KMS-11 (cell line): ENCODE data around the gene FDX2.

ENCODE experiments used
- H2AFZ ChIP-seq: fragments of 200-600 bp; sonication (generic); 2 replicates; pipeline ENCODE4 v1.6.1; 2016; ENCODE audit warnings: antibody characterized with exemption, mixed run types, low read depth
- H3K27ac ChIP-seq: fragments of 200-600 bp; sonication (generic); 2 replicates; pipeline ENCODE4 v1.6.1; 2016; ENCODE audit warnings: mild to moderate bottlenecking, mixed run types
- H3K27me3 ChIP-seq: fragments of 200-600 bp; sonication (generic); 2 replicates; pipeline ENCODE4 v1.6.1; 2017; ENCODE audit warnings: mild to moderate bottlenecking, low read depth, mixed run types, moderate library complexity; ENCODE audit not compliant: insufficient read depth
- H3K36me3 ChIP-seq: fragments of 200-600 bp; sonication (generic); 2 replicates; pipeline ENCODE4 v1.6.1; 2017; ENCODE audit warnings: mild to moderate bottlenecking, mixed run types; ENCODE audit not compliant: insufficient read depth
- H3K4me1 ChIP-seq: fragments of 200-600 bp; sonication (generic); 2 replicates; pipeline ENCODE4 v1.6.1; 2016; ENCODE audit warnings: mild to moderate bottlenecking, low read depth, mixed run types; ENCODE audit not compliant: poor library complexity, severe bottlenecking
- H3K4me2 ChIP-seq: fragments of 200-600 bp; sonication (generic); 2 replicates; pipeline ENCODE4 v1.7.0; 2016; ENCODE audit warnings: mild to moderate bottlenecking, mixed run types
- H3K4me3 ChIP-seq: fragments of 200-600 bp; sonication (generic); IDR thresholded peaks from 2 replicates; pipeline ENCODE4 v1.6.1; 2017; ENCODE audit warnings: low read depth, low read length, mixed read lengths; ENCODE audit not compliant: insufficient read depth
- H3K79me2 ChIP-seq: fragments of 200-600 bp; sonication (generic); 2 replicates; pipeline ENCODE4 v1.6.1; 2016; ENCODE audit warnings: low read depth, mixed run types; ENCODE audit not compliant: insufficient read depth
- H3K9ac ChIP-seq: fragments of 200-600 bp; sonication (generic); 2 replicates; pipeline ENCODE4 v1.6.1; 2016; ENCODE audit warnings: mild to moderate bottlenecking, mixed run types
- H4K20me1 ChIP-seq: fragments of 200-600 bp; sonication (generic); 2 replicates; pipeline ENCODE4 v1.6.1; 2016; ENCODE audit warnings: mild to moderate bottlenecking, mixed run types; ENCODE audit not compliant: insufficient read depth
- CTCF ChIP-seq: fragments of 200-600 bp; sonication (generic); conservative IDR thresholded peaks from 2 replicates; pipeline ENCODE4 v1.6.1; 2017; ENCODE audit warnings: low read depth, mild to moderate bottlenecking, antibody characterized with exemption, low read length, moderate library complexity, mixed read lengths

The FDX2 gene

GRCh38 chr19:10290357-10290875 lies 25.4 kb downstream of the FDX2 start:
- H3K9ac ChIP-seq, result no peak overlapping the region
- H3K4me2 ChIP-seq, result peak overlapping the region; percentile 88

GRCh38 chr19:10289836-10290356 lies 25.9 kb downstream of the FDX2 start, which contains the start of gene ICAM5:
TSS of gene ICAM5 (plus strand) at chr19:10289952. CDS start at chr19:10290044, 92 bp downstream.
- H3K4me1 ChIP-seq, result peaks cover 25% of the 10 kb centered on the region
- no peak within 1 kb of the TSS for H3K4me3 ChIP-seq
- peak within 1 kb of the TSS; percentile 88 for H3K4me2 ChIP-seq
- peaks cover 26% of the 10 kb centered on the region for H3K27me3 ChIP-seq
- H3K36me3 ChIP-seq, result no peaks in the 10 kb centered on the region
- H3K79me2 ChIP-seq, result no peaks in the 10 kb centered on the region
- peak within 1 kb of the TSS; percentile 46; the same call in 1 of the 2 replicates for H3K9ac ChIP-seq
- peak within 1 kb of the TSS; percentile 42; the same call in 1 of the 2 replicates for H3K27ac ChIP-seq
- H2AFZ ChIP-seq, result peak within 1 kb of the TSS; percentile 99
- TF ChIP-seq CTCF, result no peak
- H4K20me1 ChIP-seq, result no peaks in the 10 kb centered on the region

More at GRCh38 chr19:10290357-10290875, 25.4 kb downstream of the FDX2 start:
- H3K79me2 ChIP-seq, result no peaks in the 10 kb centered on the region
- no peaks in the 10 kb centered on the region for H3K36me3 ChIP-seq
- peaks cover 26% of the 10 kb centered on the region for H3K27me3 ChIP-seq
- H4K20me1 ChIP-seq, result no peaks in the 10 kb centered on the region
- peaks cover 27% of the 10 kb centered on the region for H3K4me1 ChIP-seq
- H3K4me3 ChIP-seq, result no peak overlapping the region
- peak overlapping the region; percentile 99; the same call in 1 of the 2 replicates for H2AFZ ChIP-seq
- no peak for TF ChIP-seq CTCF
- H3K27ac ChIP-seq, result no peak overlapping the region

- Histone ChIP-seq H3K79me2 (no peaks in the 10 kb centered on the region), H3K4me2 (peak overlapping the region; percentile 88), H3K4me3 (no peak overlapping the region), H3K27me3 (peaks cover 26% of the 10 kb centered on the region), H3K9ac (peak overlapping the region; percentile 46; the same call in 1 of the 2 replicates), H3K36me3 (no peaks in the 10 kb centered on the region), H2AFZ (peak overlapping the region; percentile 99), H3K27ac (peak overlapping the region; percentile 42; the same call in 1 of the 2 replicates), H3K4me1 (peaks cover 25% of the 10 kb centered on the region), H4K20me1 (no peaks in the 10 kb centered on the region)
- TF ChIP-seq CTCF, result no peak
Measured at GRCh38 chr19:10289167-10289835, 26.5 kb downstream of the FDX2 start.

GRCh38 chr19:10288662-10289166 lies 27.1 kb downstream of the FDX2 start:
- Histone ChIP-seq H3K9ac (peak overlapping the region; percentile 46; the same call in 1 of the 2 replicates), H3K4me3 (no peak overlapping the region), H3K79me2 (no peaks in the 10 kb centered on the region), H2AFZ (peak overlapping the region; percentile 99), H3K4me1 (peaks cover 25% of the 10 kb centered on the region), H3K27ac (peak overlapping the region; percentile 42; the same call in 1 of the 2 replicates), H3K4me2 (peak overlapping the region; percentile 88), H3K27me3 (peaks cover 26% of the 10 kb centered on the region), H4K20me1 (no peaks in the 10 kb centered on the region), H3K36me3 (no peaks in the 10 kb centered on the region)
- TF ChIP-seq CTCF, result no peak
